Measurements from ENCODE around the gene ARHGEF37. TPM values are rescaled to one million over a fixed set of nuclear protein-coding genes. Genes with fewer than 3 reads are reported as not detected.

ARHGEF37 gene
- total RNA-seq, 4 donors from 2014 or later = 1.5 to 7.5 (median 4.9) TPM

DNA sequence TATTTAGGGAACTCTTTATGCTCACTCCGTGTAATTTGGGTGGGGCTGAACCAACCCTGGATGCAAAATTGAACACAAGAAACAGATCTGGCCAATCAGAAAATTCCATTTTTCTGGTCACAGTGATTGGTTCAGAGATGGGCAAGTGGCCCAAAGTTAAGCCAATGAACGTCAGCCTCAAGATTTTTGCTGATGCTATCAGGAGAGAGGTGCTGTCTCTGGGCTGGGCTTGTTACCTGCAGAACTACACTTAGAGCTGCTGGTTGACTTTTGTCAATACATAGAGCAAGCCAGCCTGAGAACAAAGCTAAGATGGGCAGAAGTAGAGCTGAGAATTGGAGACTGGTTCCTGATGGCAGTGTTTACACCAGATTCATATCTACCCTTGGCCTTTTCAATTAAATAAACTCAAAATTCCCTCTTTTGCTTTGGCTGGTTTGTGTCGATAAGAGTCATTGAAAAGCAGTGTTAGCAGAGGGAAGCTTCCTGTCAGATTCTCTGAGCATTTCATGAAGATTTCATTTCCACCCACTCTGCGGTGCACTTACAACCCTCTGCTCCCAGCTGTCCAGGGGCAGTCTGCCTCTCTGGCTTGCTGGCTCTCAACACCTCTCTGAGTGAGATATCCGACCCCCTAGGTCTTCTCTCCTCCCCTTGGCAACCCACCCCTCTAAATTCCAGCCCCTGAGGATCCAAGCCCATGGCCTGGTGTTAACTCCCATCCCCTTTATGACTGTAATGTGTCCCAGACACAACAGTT, 84.3 kb downstream of the ARHGEF37 start:
- TF ChIP-seq, protein P1, sequence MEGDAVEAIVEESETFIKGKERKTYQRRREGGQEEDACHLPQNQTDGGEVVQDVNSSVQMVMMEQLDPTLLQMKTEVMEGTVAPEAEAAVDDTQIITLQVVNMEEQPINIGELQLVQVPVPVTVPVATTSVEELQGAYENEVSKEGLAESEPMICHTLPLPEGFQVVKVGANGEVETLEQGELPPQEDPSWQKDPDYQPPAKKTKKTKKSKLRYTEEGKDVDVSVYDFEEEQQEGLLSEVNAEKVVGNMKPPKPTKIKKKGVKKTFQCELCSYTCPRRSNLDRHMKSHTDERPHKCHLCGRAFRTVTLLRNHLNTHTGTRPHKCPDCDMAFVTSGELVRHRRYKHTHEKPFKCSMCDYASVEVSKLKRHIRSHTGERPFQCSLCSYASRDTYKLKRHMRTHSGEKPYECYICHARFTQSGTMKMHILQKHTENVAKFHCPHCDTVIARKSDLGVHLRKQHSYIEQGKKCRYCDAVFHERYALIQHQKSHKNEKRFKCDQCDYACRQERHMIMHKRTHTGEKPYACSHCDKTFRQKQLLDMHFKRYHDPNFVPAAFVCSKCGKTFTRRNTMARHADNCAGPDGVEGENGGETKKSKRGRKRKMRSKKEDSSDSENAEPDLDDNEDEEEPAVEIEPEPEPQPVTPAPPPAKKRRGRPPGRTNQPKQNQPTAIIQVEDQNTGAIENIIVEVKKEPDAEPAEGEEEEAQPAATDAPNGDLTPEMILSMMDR (IDR thresholded peaks at IDR 0.05; ENCODE audit: low read depth) = no peak

DNA sequence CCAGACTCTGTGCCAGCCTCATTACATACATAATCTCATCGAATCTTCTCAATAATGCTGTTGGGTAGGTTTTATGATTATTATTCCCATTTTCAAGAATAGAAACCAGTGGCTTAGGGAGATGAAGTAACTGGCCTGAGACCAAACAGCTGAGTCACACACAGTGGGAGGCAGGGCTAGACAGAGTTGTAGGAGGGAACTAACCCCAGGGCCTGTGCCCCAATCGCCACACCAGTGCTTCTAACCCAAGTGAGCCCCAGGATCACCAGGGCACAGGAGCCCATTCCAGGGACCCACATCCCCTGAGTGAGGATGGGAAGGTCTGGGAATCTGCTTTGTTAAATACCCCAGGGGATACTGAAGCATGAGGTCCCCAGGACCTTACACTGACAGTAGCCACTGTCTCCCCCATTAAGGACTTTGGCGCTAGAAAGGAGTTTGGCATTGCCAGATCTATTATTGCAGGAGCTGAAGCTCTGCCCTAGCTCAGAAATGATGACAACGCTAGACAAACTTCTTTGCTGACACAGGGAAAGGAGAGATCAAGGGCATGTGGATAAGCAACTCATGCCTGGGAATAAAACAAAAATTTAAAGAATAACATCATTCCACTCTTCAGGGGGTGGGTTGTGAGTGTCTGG, 85.0 kb downstream of the ARHGEF37 start:
- TF ChIP-seq, protein P1 (IDR thresholded peaks at IDR 0.05; ENCODE audit: low read depth) = no peak

DNA sequence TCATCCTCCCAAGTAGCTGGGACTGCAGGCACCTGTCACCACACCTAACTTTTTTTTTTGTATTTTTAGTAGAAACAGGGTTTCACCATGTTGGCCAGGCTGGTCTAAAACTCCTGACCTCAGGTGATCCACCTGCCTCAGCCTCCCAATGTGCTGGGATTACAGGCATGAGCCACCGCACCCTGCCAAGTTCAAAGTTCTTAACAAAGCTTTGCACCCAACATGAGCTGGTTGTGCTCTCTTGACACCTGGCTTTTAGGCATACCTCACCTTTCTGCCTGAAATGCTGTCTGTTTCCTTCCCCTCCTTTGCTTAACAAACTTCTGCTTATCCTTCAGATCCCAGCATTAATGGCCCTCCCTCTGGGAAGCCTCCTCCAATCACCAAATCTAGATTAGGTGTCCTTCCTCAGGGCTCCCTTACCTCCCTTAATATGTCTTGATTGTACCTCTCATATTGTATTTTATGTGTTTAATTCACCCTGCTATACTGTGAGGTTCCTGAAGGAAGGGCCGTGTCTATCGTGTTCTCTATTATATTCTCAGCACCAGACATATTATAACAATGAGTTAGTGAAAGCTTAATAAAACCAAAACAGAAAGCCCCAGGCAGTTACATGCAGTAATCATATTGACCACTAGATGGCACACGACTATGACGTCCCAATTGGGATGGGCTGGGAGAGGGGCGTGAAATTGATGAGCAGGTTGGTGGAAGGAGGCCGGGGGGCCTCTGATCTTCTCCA, 86.0 kb downstream of the ARHGEF37 start:
- TF ChIP-seq, protein P1 (IDR thresholded peaks at IDR 0.05; ENCODE audit: low read depth) = no peak

DNA sequence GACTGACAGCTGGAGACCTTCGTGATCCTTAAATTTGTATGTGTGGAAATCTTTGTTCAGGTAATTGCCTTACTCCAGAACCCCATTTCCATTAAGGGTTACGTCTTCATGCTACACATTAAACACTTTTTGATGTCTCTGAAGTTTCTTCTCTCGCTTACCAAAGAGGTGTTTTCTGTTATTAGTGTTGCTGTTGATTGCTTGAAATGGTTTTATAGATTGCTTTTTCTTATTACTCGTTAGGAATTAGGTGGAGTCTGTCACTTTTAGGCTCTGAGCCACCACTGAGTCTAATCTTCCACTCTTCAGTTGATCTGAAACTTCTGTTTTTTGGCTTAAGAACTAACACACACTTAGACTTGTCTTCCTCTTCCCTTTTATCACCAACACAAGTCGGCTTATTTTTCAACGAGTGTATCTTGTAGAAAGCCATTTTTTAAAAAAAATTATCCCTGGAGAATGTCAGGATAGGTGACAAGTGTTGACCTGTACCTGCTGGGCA, 86.6 kb downstream of the ARHGEF37 start:
- TF ChIP-seq, protein P1 (IDR thresholded peaks at IDR 0.05; ENCODE audit: low read depth) = no peak

DNA sequence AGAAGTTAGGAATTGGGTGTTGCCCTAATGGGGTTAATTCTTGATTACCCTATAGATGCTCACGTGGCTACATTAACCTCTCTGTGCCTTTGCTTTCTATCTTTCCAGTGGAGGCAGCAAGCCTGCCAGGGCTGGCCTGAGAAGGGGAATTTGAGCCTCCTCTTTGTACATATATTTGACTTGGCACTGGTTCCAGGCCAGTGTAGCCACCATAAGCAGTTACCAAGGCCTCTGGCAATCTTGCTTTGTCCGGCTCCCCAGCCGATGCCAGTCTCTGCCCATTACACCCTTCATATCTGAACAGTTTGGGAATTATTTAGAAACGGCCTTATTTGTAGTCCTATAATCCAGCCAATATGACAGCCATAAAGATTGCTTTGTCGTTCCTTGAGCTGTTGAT, 90.2 kb downstream of the ARHGEF37 start:
- TF ChIP-seq, protein P1 (IDR thresholded peaks at IDR 0.05; ENCODE audit: low read depth) = no peak

DNA sequence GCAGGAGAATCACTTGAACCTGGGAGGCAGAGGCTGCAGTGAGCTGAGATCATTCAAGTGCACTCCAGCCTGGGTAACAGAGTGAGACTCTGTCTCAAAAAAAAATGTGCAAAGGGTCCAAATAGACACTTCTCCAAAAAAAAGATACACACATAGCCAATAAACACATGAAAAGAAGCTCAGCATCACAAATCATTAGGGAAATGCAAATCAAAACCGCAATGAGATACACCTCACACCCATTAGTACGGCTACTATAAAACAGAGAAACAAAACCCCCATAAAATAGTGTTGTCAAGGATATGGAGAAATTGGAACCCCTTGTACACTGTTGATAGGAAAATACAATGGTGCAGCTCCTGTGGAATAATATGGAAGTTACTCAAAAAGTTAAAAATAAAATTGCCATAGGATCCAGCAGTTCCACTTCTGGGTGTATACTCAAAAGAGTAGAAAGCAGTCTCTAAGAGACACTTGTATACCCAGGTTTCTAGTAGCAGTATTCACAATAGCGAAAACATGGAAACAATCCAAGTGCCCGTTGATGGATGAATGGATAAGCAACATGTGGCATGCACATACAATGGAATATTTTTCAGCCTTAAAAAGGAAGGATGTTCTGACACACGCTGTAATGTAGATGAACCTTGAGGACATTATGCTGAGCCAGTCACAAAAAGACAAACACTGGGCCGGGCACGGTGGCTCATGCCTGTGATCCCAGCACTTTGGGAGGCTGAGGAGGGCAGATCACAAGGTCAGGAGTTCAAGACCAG, 91.6 kb downstream of the ARHGEF37 start:
- TF ChIP-seq, protein P1 (IDR thresholded peaks at IDR 0.05; ENCODE audit: low read depth) = no peak
